NCI-H1436 (cell line): ENCODE measurements around the gene ZNF445.
"Not testable (repeated sequence)": the region's sequence is repeated elsewhere in the genome, so short reads cannot be mapped to it uniquely, and the experiment has no call there.

Experiments
- DNase-seq: peaks from one replicate; lab custom pipeline; 2025; lab: John Stamatoyannopoulos, UW

ZNF445 gene

DNA sequence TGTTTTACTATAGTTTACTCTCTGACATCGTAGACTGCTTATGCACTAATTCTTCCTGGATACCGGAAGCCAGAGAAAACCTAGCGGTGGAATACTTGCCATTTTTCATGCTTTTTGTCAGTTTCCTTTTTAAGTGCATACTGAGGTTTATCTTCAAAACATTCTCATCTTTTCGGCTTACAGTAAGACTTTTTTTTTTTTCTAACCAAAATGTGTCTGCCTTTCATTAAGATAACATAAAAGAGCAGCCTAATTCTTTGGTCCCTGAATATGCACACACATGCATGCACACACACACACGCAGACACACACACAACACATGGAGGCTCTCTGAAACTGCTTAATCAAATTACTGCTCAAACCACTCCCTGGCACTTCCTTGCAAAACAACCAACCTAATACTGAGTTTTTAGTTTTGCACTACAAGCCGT is 1.3 kb downstream of the ZNF445 start:
- DNase-seq: no peak

DNA sequence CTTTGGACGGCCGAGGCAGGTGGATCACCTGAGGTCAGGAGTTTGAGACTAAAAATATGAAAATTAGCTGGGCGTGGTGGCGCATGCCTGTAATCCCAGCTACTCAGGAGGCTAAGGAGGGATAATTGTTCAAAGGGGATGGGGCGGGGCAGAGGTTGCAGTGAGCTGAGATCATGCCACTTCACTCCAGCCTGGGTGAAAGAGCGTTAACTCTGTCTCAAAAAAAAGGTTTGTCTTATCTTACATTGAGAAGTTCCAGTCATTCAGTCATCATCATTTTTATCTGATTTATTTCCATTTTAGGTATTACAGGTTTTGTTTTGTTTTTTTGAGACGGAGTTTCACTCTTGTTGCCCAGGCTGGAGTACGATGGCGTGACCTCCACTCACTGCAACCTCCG is 2.6 kb downstream of the ZNF445 start:
- not testable (repeated sequence) for DNase-seq

DNA sequence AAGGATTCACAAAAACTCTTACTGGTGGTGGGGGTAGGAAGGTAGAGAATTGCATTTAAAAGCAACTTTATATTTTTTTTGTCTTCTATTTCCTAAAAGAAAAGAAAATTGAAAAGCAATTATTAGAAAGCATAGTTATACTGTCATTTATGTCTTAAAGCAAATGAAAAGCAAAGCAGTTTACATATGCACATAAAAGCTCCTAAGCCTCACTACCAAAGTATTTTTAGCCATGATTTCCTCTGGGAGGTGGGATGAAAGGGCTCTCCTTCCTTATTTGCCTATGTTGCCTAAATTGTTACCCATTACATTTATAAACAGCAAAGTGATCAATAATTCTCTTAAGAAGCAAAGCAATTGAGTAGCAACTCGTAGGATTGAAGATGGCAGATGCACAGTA is 7.0 kb downstream of the ZNF445 start:
- no peak for DNase-seq

DNA sequence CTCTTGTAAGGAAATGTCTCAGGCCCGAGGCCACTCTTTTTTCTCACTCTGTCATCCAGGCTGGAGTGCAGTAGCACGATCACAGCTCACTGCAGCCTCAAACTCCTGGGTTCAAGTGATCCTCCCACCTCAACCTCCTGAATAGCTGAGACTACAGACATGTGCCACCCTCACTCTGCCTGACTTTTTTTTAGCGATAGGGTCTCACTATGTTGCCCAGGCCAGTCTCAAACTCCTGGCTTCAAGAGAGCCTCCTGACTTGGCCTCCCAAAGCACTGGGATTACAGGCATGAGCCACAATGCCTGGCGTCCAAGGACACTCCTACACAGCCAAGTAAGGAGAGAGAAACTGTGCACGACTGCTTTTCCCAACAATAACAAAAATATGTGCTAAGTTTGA is 7.6 kb downstream of the ZNF445 start:
- DNase-seq: no peak

DNA sequence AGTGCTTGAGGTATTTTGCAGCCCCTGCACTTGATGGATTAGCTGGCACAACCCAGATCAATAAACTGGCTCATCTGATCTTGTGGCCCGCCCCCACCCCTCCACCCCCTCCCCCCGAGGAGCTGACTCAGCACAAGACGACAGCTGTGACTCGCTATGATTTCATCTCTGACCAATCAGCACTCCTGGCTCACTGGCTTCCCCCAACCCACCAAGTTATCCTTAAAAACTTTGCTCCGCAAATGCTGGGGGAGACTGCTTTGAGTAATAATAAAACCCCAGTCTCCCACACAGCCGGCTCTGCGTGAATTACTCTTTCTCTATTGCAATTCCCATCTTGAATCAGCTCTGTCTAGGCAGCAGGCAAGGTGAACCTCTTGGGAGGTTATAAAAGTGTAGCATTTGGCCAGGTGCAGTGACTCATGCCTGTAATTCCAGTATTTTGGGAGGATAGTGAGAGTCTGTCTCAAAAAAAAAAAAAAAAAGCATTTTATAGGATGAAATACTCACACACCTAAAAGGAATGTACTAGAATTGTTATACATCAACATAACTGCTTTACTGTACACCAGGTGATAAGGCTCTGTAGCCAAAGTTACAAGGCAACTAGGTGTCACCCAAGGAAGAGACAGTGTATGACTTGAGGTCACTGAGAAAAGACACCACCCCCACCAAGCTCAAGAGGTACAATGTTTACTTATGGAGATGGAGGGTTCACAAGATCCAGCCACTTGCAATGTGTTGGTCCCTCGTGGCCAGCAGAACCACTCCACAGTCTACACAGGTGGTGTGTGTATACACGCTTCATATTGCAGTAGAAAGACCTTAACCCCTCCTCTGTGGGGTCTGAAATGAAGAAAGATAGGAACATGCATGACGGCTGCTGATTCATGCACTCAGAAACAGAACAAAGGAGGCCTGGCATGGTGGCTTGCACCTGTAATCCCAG is 8.6 kb downstream of the ZNF445 start:
- DNase-seq: no peak

DNA sequence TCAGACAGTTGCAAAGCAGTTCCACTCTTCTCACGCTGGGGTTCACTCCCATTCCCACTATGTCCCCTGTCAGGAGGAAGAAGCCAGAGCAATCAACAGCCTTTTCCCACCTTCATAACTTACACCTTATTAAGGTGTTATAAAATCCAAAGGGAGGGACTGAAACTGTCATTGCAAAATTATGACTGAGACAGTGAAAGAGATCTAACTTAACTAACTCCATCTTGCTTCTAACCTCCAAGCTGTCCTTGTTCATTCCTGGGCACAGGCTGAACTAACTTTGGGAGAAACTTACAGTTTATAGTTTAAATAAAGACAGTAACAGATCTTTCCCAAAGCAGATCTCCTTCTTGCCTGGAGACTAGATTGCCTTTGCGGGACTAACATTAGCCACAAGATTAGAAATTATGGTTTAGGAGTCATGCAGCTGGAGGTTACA is 9.4 kb downstream of the ZNF445 start:
- not testable (repeated sequence) for DNase-seq

DNA sequence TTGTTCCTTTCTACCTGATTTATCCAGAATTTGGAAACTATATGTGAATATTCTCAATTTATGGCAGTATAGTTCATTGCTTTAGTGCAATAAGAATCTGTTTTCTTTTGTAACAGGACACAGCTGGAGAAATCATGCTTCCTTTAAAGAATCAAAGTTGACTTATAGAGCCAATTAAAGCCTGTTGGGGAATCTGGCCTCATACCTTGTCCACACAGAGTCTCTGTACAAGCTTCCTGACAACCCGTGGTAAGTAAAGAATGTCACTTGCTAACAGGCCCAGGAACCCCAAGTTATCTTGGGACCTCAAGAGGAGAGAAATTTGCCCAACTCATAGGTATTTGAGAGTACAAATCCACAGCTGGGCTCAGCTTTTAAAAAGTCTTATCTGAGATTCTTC is 10.2 kb downstream of the ZNF445 start:
- DNase-seq: no peak

DNA sequence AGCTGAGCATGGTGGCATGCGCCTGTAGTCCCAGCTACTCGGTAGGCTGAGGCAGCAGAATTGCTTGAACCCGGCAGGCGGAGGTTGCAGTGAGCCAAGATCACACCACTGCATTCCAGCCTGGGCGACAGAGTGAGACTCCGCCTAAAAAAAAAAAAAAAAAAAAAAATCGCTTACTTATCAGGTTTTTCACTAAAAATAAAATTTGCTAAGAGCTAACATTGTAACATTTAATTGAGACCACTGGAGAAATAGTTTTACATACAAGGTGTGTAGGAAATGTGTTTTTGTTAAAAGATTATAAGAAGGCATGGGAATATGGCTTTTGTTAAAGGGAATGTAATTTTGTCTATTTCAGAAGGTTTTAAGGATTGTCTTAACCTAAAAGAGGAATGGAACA is 12.6 kb downstream of the ZNF445 start:
- not testable (repeated sequence) for DNase-seq

DNA sequence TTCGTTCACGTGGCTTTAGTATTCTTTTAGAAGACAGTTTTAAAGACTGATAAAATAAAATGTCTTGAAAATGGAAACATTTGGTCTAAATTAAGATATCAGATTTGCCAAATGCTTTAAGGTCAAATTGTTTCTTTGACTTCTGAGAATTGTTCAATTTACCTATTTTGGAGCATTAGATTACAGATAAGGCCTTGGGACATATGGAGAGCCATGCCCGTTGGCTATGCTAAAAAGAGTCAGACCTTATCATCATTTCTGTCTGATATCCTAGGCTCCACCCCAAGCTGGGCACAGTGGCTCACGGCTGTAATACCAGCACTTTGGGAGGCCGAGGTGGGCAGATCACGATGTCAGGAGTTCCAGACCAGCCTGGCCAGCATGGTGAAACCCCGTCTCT is 13.0 kb downstream of the ZNF445 start:
- no peak for DNase-seq

DNA sequence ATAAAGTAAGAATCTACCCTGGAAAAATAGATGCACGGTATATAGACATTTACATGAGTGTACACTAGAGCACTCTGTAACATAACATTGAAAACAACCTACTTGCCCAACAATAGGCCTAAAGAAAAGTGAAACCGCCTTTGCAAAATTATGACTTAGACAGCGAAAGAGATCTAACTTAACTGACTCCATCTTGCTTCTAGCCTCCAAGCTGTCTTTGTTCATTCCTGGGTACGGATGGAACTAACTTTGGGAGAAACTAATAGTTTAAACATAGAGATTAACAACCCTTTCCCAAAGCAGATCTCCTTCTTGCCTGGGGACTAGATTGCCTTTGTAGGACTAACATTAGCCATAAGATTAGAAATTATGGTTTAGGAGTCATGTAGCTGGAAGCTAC is 17.4 kb downstream of the ZNF445 start:
- not testable (repeated sequence) for DNase-seq

DNA sequence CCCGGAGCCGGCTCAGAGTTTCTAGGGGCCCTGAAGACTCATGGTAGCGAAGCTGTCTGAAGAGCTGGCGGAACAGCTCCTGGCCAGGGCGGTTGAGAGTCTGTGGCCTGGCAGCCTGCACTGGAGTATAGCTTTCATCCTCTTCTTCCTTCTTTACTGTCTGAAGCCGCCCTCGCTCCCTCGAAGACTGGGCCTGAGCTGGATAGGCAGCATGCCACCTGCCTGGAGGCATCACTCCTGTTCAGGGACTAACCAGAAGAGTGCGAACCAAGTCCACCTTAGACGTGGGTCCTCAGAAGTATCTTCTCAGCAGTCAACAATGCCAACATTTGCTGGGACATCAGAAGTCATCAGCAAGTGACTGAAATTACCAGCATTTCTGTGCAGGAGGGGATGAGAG is 22.2 kb downstream of the ZNF445 start:
- no peak for DNase-seq

DNA sequence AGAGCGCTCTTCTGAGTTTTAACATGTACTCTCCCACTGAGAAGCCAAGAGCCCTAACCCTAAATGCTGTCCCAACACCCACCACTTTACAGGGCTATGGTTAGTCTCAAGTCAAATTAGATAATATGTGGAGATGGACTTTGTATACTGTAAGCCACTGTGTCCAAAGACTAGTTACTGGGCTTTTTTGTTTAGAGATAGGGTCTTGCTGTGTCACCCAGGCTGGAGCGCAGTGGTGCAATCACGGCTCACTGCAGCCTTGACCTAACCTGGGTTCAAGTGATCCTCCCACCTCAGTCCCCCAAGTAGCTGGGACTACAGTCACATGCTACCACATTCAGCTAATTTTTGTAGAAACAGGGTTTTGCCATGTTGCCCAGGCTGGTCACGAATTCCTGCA is 23.2 kb downstream of the ZNF445 start:
- DNase-seq: no peak

DNA sequence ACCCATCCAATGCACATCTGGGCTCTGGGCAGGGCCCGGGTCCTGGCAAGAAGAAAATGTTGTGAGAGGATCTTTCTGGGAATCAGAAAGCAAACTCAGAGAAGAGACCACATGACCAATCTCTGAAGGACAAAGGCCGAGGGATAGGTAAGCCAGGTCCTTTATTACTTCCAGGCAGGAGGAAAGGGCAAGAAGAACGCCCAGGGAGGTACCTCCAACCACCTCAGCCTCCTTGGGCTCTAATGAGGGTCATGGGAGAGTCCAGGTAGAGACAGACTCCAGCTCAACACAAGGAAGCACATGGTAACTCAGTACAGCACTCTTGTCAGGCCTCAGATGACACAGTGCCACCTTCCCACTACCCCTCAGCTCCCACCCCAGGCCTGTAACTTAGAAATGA is 26.0 kb downstream of the ZNF445 start:
- DNase-seq: no peak

DNA sequence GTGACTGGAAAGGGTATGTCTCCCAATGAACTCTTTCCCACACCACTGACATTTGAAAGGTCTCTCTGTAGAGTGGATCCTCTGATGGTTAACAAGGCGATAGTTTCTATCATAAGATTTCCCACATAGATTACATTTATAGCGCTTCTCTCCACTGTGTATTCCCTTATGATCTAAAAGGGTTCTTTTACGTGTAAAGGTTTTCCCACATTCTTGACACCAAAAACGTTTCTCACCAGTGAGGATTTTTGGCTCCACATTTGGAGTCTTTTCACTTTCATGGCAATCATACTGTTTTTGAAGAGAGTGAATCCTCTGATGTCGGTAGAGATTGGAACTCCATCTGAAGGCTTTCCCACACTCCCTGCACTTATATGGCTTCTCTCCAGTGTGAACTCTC is 30.5 kb downstream of the ZNF445 start:
- no peak for DNase-seq

DNA sequence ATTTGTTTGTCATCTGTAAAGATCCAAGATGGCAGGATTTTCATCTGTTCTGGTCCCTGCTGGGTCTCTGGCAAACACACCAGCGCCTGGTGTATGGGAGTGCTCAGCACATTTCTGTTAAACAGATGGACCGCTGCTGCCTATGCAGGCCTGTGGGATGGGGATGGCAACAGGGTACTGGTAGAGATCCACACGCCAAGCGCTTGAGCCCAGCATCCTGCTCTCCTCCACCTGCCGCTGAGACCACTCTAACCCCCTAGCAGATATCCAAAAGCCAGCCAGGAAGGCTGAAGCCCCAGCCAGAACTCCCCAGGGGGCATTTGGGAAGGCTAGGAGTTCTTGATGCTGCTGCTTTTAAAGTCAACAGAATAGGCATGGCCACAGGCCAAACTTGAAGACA is 31.7 kb downstream of the ZNF445 start:
- DNase-seq: no peak

DNA sequence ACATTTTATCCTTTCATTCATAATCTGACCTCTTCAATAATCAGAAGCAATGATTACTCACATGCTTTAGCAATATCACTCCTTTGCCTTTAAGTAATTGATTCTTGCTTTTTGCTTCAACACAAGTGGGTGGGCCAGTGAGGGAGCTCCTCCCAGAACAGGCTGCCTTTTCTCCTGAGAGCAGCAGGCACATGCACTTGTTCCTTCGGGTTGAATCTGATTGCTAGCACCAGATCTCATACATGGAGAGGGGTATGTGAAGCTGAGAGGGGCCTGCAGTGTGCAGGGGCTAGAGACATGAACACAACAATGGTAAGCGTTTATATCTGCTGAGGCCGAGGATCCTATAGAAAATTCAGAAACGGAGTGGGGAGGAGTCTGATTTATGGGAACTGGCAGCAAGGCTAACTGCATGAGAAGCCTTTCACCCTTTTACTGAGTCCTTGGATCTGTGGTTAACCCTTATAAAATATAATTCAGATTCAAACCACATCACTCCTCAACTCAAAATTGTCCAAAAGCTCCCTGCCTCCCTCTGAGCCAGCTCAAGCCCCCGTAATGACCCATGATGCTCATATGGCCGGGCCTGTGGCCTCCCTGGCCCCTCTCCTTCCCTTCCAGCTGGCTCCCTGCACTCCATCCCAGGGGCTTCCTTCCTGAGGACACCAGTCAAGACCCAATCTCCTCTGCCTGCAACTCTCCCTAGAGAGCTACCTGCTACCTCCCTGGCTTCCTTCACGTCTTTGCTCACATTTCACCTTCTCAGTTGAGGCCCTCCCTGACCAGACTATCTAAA is 32.4 kb downstream of the ZNF445 start:
- DNase-seq: no peak

DNA sequence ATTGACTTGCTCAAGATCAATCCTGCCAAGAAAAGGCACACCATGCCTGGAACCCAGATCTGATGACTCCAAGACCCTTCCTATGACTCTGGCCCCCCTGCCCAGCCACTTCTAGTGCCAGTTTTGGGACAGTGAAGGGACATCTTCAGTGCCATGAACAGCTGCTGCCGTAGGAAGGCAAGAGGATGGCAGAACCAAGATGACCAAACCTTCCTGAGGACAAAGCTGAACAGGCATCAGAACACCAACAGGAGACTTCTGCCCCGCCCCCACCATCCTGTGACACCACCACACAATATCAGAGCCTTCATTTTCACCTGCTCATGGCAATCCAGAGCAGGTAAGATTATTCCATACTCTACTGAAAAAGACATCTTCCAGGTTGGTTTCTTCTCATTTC is 33.0 kb downstream of the ZNF445 start:
- no peak for DNase-seq

DNA sequence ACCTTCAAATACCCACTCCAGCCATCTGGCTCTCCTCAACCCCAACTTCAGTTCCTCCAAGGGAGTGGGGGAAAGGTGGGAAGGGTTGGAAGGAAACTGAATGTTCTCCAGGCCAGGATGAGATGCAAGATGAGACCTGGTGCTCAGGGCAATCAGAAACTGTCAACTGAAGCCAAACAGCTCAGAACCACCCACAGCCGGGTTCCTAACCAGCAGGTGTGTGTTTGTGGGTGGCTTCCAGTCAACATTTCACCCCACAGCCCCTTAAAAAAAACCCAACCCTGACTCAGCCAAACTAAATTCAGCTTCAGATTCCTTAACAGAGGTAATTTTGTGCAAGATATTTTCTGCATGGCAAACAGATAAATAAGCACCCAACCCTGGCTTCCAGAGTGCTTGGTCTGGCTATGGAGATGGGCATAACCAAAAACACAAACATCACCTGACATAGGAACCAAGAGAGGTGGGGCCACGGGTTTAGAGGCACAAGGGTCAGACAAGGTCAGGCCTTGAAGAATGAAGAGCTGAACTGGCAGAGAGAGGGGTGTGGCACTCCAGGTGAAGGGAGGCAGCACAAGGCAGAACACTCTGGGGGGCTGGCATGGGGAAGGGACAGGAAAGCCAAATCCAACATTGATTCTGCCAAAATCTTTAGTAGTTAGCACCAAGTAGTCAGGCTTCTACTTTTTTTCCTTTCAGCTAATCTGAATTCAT is 34.7 kb downstream of the ZNF445 start:
- no peak for DNase-seq

DNA sequence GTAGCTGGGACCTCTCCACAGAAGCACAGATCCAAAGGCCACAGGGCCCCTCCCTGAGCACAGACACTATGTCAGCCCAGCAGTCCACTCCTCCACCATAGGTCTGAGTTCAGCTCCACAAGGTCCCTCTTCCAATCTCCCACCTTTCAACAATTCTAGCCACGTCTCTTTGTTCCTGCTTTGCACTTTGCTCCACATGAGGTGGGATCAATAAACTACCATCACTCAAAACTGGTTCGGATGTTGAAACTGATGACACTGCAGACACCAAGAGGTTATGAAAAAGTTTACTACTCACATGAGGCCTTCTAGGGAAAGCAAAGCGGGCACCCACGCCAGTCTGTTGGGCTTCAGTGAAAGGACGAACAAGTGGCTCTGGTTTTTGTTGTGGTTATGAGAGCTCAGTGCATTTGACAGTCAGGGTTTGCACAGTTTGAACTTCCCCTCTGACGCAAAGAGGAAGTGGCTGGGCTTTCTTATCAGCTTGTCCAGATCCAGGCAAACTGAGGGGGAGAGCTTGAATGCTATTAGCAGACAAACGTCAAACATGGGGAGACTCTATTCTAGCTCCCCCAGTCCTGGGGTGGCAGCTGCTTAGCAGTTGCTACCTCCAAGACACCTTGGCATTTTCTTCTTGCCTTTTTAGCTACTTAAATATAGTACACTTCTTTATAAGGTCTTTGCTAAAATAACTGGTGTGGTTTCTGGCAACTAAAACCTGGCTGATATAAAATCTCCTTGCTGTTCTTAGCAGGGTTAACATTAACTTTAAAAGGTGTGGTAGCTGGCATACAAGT is 37.8 kb downstream of the ZNF445 start:
- DNase-seq: no peak

DNA sequence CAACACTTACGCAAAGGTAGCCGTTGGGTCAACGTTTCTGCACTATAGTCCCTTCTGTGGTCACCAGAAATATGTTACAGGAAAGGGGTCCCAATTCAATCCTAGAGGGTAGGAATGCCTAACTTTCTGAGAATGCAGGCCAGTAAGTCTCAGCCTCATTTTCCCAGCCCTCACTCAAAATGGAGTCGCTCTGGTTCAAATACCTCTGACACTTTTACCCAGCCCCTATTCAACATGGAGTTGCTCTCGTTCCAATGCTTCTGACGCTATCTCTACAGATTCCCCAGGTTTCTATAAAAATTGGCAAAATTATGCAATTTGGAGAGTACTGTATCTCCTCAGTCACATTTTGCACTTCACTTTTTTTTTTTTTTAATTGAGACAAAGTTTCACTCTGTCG is 39.7 kb downstream of the ZNF445 start:
- DNase-seq: no peak

DNA sequence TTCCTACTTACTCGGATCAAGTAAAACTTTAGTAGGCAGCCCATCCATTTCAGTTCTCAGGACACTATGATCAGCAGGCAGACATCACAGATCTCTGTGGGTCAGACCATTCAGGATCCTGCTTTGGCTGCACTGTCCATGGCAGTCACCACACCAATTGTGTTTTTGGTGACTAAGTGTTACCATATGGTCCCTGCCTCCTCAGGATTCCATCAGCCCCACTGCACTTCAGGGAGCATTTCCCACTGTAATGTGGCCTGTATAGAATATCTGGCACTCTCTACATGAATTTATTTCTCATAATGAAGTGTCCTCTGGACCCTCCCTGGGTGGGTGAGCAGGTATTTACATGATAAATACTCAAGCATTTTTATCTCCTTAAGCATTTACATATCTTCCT is 41.3 kb downstream of the ZNF445 start:
- DNase-seq: no peak
